ENCODE results near the gene MPST.
"Not testable (repeated sequence)": the region's sequence is repeated elsewhere in the genome, so short reads cannot be mapped to it uniquely, and the experiment has no call there.

Gene MPST

DNA sequence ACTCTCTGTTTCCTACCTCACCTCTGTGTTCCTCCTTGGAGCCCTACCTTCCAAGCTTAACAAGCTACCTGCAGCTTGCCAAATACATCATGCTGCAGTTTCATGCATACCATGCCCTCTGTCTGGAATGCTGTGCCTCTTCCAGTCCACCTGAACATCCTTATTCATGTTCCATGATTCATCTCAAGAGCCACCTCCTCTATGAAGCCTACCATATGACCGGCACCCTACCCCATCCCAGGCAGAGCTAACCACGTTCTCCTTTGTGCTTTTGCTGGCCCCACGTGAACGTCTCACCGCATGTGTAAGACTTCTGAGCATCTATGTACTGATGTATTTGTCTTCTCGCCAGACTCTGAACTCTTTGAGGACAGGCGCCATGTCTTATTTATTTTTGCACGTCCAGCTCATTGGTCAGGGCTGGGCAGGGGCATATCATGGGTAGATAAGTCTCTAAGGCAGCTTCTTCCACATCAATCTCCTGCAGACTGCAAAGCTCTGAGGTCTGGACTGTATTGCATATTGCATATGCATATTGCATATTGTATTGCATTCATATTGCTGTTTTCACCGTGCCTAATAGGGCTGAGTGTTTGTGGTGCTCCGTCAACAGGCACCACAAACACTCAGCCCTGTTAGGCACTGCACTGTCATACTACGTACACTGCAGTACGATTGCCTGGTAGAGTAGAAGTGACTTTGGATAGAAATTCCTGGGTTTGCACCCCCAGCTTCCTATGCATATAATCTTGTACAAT, 31.3 kb upstream of the MPST start:
- no peak for DNase-seq
- H3K27me3 ChIP-seq (replicated peaks), result no peaks in the 10 kb centered on the region
- in situ Hi-C loops (cut with HindIII; ENCODE audit: low pct_ligation_motif_present, low sequenced_read_pairs), result no loop called here
- no peak for TF ChIP-seq CTCF (IDR thresholded peaks at IDR 0.05; ENCODE audit: low read depth, low read length, missing control alignments)
- no peak overlapping the region for H3K27ac ChIP-seq
- no peaks in the 10 kb centered on the region for H3K36me3 ChIP-seq (replicated peaks)
- no peak overlapping the region for H3K4me3 ChIP-seq (ENCODE audit: low read depth, low read length)

DNA sequence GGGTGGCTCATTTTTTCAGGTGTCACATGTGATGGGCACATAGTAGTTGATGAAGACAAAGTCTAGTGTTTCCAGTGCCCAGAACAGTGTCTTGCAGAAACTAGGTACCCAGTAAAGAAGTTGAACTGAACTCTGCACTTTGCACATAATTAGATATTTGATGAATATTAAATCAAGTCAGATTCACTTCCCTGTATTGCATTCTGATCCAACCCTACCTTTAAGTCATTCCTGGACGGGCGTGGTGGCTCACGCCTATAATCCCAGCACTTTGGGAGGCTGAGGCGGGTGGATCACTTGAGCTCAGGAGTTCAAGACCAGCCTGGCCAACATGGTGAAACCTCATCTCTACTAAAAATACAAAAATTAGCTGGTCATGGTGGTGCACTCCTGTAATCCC, 30.5 kb upstream of the MPST start:
- H3K4me3 ChIP-seq (ENCODE audit: low read depth, low read length); H3K36me3 ChIP-seq (replicated peaks); H3K27ac ChIP-seq; H3K27me3 ChIP-seq (replicated peaks); in situ Hi-C loops (cut with HindIII; ENCODE audit: low pct_ligation_motif_present, low sequenced_read_pairs); DNase-seq: not testable (repeated sequence)

DNA sequence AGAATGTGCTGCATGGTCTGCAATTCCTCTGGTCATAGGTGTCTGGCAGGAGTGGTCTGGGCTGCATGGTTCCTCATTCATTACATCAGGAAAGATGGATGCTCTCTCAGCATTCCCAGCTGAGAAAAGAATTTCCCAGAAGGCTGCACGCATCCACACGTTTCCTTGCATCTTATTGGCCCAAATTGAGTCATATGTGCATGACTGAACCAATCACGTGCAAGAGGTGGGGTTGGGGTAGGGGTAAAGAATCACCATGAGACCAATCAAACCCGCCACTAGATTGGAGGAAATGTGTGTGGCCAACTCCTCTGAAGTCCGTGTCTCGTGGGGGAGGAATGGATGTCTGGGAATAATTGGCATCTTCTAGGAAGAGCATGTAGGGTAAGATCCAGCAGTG, 29.1 kb upstream of the MPST start:
- Histone ChIP-seq H3K36me3 (replicated peaks) (no peaks in the 10 kb centered on the region), H3K27ac (no peak overlapping the region), H3K27me3 (replicated peaks) (no peaks in the 10 kb centered on the region), H3K4me3 (ENCODE audit: low read depth, low read length) (no peak overlapping the region)
- in situ Hi-C loops (cut with HindIII; ENCODE audit: low pct_ligation_motif_present, low sequenced_read_pairs), result no loop called here
- no peak for TF ChIP-seq CTCF (IDR thresholded peaks at IDR 0.05; ENCODE audit: low read depth, low read length, missing control alignments)
- no peak for DNase-seq

- no peak overlapping the region for H3K27ac ChIP-seq
- no peaks in the 10 kb centered on the region for H3K36me3 ChIP-seq (replicated peaks)
- no peak for DNase-seq
- H3K4me3 ChIP-seq (ENCODE audit: low read depth, low read length), result no peak overlapping the region
- no peak for TF ChIP-seq CTCF (IDR thresholded peaks at IDR 0.05; ENCODE audit: low read depth, low read length, missing control alignments)
- no peaks in the 10 kb centered on the region for H3K27me3 ChIP-seq (replicated peaks)
- in situ Hi-C loops (cut with HindIII; ENCODE audit: low pct_ligation_motif_present, low sequenced_read_pairs), result no loop called here
Observed at GRCh38 chr22:36991206-36991605, 28.3 kb upstream of the MPST start.

DNA sequence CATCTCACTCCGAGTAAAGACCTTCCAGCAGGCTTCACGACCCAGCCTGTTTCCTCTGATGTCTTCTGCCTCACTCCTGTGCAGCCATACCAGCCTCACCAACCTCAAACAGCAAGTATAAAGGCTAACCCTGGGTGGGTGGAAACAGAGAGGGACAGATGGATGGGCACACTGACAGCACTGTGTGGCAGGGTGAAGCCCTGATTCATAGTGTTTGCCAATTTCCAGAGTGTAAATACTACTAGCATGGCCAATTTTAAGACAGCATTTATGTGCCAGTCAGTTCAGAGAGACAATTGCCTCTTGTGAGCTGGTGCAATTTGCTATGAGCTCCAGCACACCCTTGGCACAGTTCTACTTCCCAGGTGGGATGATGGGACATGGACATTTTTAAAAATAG, 21.8 kb upstream of the MPST start:
- DNase-seq, result no peak
- no peak for TF ChIP-seq CTCF (IDR thresholded peaks at IDR 0.05; ENCODE audit: low read depth, low read length, missing control alignments)
- H3K36me3 ChIP-seq (replicated peaks), result no peaks in the 10 kb centered on the region
- in situ Hi-C loops (cut with HindIII; ENCODE audit: low pct_ligation_motif_present, low sequenced_read_pairs), result no loop called here
- H3K27ac ChIP-seq, result no peak overlapping the region
- no peak overlapping the region for H3K4me3 ChIP-seq (ENCODE audit: low read depth, low read length)
- H3K27me3 ChIP-seq (replicated peaks), result no peaks in the 10 kb centered on the region

GRCh38 chr22:36998620-36999351, 20.8 kb upstream of the MPST start:
- H3K27me3 ChIP-seq (replicated peaks), result no peaks in the 10 kb centered on the region
- peak; percentile 33 for TF ChIP-seq CTCF (IDR thresholded peaks at IDR 0.05; ENCODE audit: low read depth, low read length, missing control alignments)
- DNase-seq, result no peak
- in situ Hi-C loops (cut with HindIII; ENCODE audit: low pct_ligation_motif_present, low sequenced_read_pairs), result no loop called here
- no peak overlapping the region for H3K27ac ChIP-seq
- no peaks in the 10 kb centered on the region for H3K36me3 ChIP-seq (replicated peaks)
- no peak overlapping the region for H3K4me3 ChIP-seq (ENCODE audit: low read depth, low read length)
